ENCODE results near the gene C16orf90.
A peak's percentile ranks its signal among the peaks of the same experiment; 100 is the strongest.

Gene C16orf90

DNA sequence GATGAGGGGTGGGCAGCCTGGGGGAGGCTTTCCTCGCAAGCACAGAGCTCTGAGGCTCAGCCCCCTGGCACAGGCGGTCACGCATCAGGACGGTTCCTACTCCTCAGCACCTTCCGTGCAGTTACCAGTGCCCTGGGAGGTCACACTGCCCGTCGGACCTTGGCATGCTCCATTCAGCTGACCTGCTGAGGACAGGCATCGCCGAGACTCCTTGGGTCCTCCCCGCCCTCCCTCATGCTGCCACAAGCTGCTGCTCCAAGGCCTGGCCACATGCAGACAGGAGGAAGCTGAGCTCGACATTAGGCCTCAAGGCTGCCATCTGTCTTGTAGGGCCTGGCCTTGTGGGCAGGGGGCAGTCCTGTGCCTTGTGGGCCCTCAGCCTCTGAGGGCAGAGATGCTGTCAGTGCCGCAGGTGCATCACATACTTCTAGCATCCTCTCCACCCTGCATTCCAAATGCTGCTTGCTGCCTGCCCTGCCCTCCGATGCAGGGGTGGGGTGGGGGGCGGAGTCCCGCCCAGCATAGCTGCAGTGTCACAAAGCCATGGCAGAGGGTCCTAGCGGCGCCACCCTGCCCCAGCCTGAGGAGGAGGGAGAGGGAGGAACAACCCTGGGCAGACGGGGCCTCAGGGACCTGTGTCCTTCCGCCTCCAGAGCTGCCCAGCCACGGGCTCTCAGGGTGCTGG lies 9.3 kb downstream of the C16orf90 start:
- H3K27me3 ChIP-seq (ENCODE audit: insufficient read depth, low read depth, severe bottlenecking) = no peaks in the 10 kb centered on the region
- peaks cover 60% of the 10 kb centered on the region for H3K36me3 ChIP-seq
- H3K4me3 ChIP-seq (ENCODE audit: low read depth, low read length) = no peak overlapping the region
- H3K27ac ChIP-seq = peak overlapping the region; percentile 65
- no peaks in the 10 kb centered on the region for H3K9me3 ChIP-seq (ENCODE audit: severe bottlenecking)
- DNase-seq = peak; percentile 80
- TF ChIP-seq, protein P1, sequence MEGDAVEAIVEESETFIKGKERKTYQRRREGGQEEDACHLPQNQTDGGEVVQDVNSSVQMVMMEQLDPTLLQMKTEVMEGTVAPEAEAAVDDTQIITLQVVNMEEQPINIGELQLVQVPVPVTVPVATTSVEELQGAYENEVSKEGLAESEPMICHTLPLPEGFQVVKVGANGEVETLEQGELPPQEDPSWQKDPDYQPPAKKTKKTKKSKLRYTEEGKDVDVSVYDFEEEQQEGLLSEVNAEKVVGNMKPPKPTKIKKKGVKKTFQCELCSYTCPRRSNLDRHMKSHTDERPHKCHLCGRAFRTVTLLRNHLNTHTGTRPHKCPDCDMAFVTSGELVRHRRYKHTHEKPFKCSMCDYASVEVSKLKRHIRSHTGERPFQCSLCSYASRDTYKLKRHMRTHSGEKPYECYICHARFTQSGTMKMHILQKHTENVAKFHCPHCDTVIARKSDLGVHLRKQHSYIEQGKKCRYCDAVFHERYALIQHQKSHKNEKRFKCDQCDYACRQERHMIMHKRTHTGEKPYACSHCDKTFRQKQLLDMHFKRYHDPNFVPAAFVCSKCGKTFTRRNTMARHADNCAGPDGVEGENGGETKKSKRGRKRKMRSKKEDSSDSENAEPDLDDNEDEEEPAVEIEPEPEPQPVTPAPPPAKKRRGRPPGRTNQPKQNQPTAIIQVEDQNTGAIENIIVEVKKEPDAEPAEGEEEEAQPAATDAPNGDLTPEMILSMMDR (IDR thresholded peaks at IDR 0.05; ENCODE audit: low read depth, low read length) = peak; percentile 79

GRCh38 chr16:3485097-3485745 lies 10.1 kb downstream of the C16orf90 start:
- Histone ChIP-seq H3K9me3 (ENCODE audit: severe bottlenecking) (no peaks in the 10 kb centered on the region), H3K27me3 (ENCODE audit: insufficient read depth, low read depth, severe bottlenecking) (no peaks in the 10 kb centered on the region), H3K4me3 (ENCODE audit: low read depth, low read length) (no peak overlapping the region), H3K36me3 (peaks cover 61% of the 10 kb centered on the region), H3K27ac (peak overlapping the region; percentile 65)
- TF ChIP-seq, protein P1 (IDR thresholded peaks at IDR 0.05; ENCODE audit: low read depth, low read length) = no peak
- no peak for DNase-seq

DNA sequence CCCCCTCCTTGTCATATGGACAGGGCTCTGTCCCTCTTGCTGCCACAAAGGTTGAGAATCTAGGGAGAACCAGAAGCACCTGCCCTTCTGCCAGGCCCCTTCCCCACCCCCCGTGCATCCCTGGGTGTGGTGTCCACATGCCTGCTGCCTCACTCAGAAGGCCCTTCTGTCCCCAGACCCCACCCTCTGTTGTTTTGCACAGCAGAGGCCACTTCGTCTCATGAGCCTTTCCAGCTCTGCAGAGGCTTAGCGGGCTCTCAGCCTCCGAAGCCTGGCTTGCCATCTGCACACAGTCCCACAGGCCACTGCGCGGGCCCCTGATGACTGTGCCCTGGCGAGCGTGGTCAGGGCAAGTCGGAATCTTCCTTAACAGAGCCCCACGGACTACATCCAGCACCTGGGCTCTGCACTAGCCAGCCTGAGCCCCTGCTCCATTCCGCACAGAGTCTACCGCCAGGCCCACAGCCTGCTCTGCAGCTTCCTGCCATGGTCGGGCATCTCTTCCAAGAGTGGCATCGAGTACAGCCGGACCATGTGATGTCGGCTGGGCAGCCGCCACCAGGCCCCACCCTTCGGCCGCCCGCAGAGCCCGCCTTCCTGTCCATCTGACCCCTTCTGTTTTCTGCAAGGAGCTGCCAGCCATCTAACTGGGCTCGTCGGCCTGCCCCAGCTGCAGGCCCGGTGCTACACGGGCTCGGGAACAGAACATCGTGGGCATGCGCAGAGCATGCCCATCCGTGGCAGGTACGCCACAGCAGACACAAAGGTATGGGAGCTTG lies 10.8 kb downstream of the C16orf90 start:
- Histone ChIP-seq H3K27me3 (ENCODE audit: insufficient read depth, low read depth, severe bottlenecking) (no peaks in the 10 kb centered on the region), H3K4me3 (ENCODE audit: low read depth, low read length) (no peak overlapping the region), H3K36me3 (peaks cover 68% of the 10 kb centered on the region), H3K27ac (peak overlapping the region; percentile 65), H3K9me3 (ENCODE audit: severe bottlenecking) (no peaks in the 10 kb centered on the region)
- DNase-seq = peak; percentile 88
- TF ChIP-seq, protein P1 (IDR thresholded peaks at IDR 0.05; ENCODE audit: low read depth, low read length) = no peak

DNA sequence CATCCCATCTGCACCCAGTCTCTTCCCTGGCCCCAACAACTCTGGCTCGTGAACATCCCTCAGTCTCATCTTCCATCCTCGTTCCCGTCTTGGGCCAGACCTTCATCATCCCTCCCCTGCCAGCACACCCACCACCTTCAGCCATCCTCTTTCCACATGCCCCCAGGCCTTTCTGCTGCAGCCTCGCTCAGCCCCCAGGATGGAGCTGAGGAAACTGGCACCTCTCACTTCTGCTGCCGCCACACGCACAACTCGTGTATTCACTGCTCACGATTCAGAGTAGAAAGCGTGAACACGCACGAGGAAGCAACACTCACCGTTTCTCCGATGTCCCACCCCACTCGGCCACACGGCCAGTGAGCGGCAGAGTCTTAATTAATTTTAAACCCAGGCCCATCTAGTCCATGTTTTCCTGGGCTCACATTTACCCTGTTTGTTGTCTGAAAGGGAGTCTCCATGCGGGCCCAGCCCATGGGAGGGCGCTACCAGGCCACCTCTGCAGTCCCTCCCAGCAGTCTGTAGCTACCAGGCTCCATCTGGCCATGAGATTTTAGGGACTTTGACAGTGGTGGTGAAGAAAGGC lies 12.5 kb downstream of the C16orf90 start:
- Histone ChIP-seq H3K27ac (peak overlapping the region; percentile 65), H3K36me3 (peaks cover 71% of the 10 kb centered on the region), H3K4me3 (ENCODE audit: low read depth, low read length) (no peak overlapping the region), H3K9me3 (ENCODE audit: severe bottlenecking) (no peaks in the 10 kb centered on the region), H3K27me3 (ENCODE audit: insufficient read depth, low read depth, severe bottlenecking) (no peaks in the 10 kb centered on the region)
- TF ChIP-seq, protein P1 (IDR thresholded peaks at IDR 0.05; ENCODE audit: low read depth, low read length) = peak; percentile 49
- no peak for DNase-seq

DNA sequence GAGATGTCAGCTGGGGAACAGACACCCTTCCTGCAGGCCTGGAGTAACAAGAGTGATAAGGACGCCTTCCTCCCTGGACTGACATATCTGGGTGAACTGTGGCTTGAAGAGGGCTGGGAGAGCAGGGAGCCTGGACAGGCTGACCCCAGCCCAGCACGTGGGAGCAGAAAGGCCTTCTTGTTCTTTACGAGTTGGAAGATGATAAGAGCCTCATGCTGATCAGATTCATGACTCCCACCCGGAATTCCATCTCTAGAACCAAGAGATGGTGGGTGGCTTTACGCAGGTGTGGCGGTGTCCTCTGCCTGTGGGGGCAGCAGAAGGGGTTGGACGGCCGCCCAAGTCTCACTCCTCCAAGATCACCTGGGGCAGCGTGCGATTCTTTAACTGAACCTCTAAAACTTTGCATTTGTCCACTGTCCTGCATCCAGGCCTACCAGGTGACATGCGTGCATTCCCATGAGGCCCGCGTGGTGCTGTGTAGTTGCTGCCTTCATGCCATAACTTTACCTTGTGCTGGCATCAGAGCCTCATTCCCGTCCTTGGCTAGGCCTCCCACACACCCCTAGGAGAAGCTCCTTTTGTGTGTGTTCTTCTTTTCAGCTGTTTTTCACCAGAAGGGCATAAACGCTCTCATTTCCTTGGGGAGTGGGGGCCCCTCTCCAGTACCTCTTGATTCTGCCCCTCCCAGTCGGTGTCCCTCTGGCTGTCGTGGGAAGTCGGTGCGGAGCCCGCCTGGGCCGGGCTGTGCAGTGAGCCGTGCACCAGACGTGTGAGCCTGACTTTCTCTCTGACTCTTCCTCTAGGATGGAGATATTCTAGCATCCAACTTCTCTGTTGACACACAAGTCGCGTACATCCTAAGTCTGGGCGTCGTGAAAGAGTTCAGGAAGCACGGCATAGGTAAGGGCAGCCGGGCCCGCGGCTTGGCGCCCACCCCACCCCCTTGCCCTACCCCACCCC lies 13.3 kb downstream of the C16orf90 start:
- Histone ChIP-seq H3K27me3 (ENCODE audit: insufficient read depth, low read depth, severe bottlenecking) (no peaks in the 10 kb centered on the region), H3K9me3 (ENCODE audit: severe bottlenecking) (no peaks in the 10 kb centered on the region), H3K4me3 (ENCODE audit: low read depth, low read length) (no peak overlapping the region), H3K27ac (peak overlapping the region; percentile 34), H3K36me3 (peaks cover 65% of the 10 kb centered on the region)
- TF ChIP-seq, protein P1 (IDR thresholded peaks at IDR 0.05; ENCODE audit: low read depth, low read length) = no peak
- DNase-seq = no peak
